HepG2 (cell line): ENCODE measurements around the gene AP5B1. TPM values are rescaled to one million over a fixed set of nuclear protein-coding genes. Genes with fewer than 3 reads are reported as not detected.

ENCODE experiments used
- AKAP8 ChIP-seq: sonication (generic); formaldehyde crosslinking; IDR thresholded peaks from 2 replicates; pipeline ENCODE4 v1.5.1; 2020; ENCODE audit warnings: mild to moderate bottlenecking, missing genetic modification reagents
- ATRX ChIP-seq: sonication (generic); formaldehyde crosslinking; IDR thresholded peaks from 2 replicates; pipeline ENCODE4 v1.4.0; 2020; ENCODE audit warnings: missing genetic modification reagents, borderline replicate concordance
- BORCS8-MEF2B ChIP-seq: sonication (generic); formaldehyde crosslinking; IDR thresholded peaks from 2 replicates; pipeline ENCODE4 v1.8.0; 2022; ENCODE audit warnings: mild to moderate bottlenecking, missing genetic modification reagents
- FOXO1 ChIP-seq: sonication (generic); formaldehyde crosslinking; IDR thresholded peaks from 2 replicates; pipeline ENCODE4 v1.4.0; 2020; ENCODE audit warnings: missing genetic modification reagents
- NR3C1 ChIP-seq: sonication (generic); formaldehyde crosslinking; IDR thresholded peaks from 2 replicates; pipeline ENCODE4 v1.4.0; 2020; ENCODE audit warnings: missing genetic modification reagents
- PITX1 ChIP-seq: sonication (generic); formaldehyde crosslinking; IDR thresholded peaks from 2 replicates; pipeline ENCODE4 v1.5.1; 2020; ENCODE audit warnings: mild to moderate bottlenecking, missing genetic modification reagents
- POGK ChIP-seq: sonication (generic); formaldehyde crosslinking; conservative IDR thresholded peaks from 2 replicates; pipeline ENCODE4 v1.8.0; 2022; ENCODE audit warnings: mild to moderate bottlenecking, moderate library complexity, missing genetic modification reagents
- PRMT3 ChIP-seq: sonication (generic); formaldehyde crosslinking; IDR thresholded peaks from 2 replicates; pipeline ENCODE4 v1.8.1; 2022; ENCODE audit warnings: low read depth, mild to moderate bottlenecking, moderate library complexity, missing genetic modification reagents, borderline replicate concordance
- RCOR2 ChIP-seq: IDR thresholded peaks from 2 replicates; pipeline ENCODE4 v1.6.1; 2016; ENCODE audit warnings: missing biosample characterization, missing genetic modification reagents
- RXRA ChIP-seq: sonication (generic); formaldehyde crosslinking; IDR thresholded peaks from 2 replicates; pipeline ENCODE4 v1.5.1; 2020; ENCODE audit warnings: missing genetic modification reagents
- SMC3 ChIP-seq: IDR thresholded peaks from 2 replicates; pipeline ENCODE4 v1.6.1; 2011; ENCODE audit warnings: low read length, improper control_type of control experiment
- SMYD3 ChIP-seq: sonication (generic); formaldehyde crosslinking; IDR thresholded peaks from 2 replicates; pipeline ENCODE4 v1.8.1; 2023; ENCODE audit warnings: mild to moderate bottlenecking, missing genetic modification reagents
- SRSF4 ChIP-seq: fragments of 200-400 bp; formaldehyde crosslinking; IDR thresholded peaks from one replicate; pipeline ENCODE4 v1.6.1; 2018; ENCODE audit warnings: mild to moderate bottlenecking, low read depth, low read length, moderate library complexity; ENCODE audit not compliant: poor library complexity, severe bottlenecking
- TGIF2 ChIP-seq: IDR thresholded peaks from 2 replicates; pipeline ENCODE4 v1.6.1; 2016; ENCODE audit warnings: control low read depth, missing compliant biosample characterization
- ZNF101 ChIP-seq: sonication (generic); formaldehyde crosslinking; IDR thresholded peaks from 2 replicates; pipeline ENCODE4 v1.4.0; 2020; ENCODE audit warnings: mild to moderate bottlenecking, low read depth, missing genetic modification reagents, borderline replicate concordance
- ZNF451 ChIP-seq: sonication (generic); formaldehyde crosslinking; IDR thresholded peaks from 2 replicates; pipeline ENCODE4 v1.5.0; 2020; ENCODE audit warnings: mild to moderate bottlenecking, missing genetic modification reagents
- ZNF557 ChIP-seq: sonication (generic); formaldehyde crosslinking; IDR thresholded peaks from 2 replicates; pipeline ENCODE4 v1.4.0; 2020; ENCODE audit warnings: missing genetic modification reagents
- ZNF580 ChIP-seq: IDR thresholded peaks from 2 replicates; pipeline ENCODE4 v1.6.1; 2016; ENCODE audit warnings: low read depth, borderline replicate concordance
- ZNF614 ChIP-seq: IDR thresholded peaks from 2 replicates; pipeline ENCODE4 v1.6.1; 2018; ENCODE audit warnings: missing biosample characterization, missing genetic modification reagents, inconsistent platforms, borderline replicate concordance
- ZNF629 ChIP-seq: sonication (generic); formaldehyde crosslinking; conservative IDR thresholded peaks from 2 replicates; pipeline ENCODE4 v1.5.0; 2020; ENCODE audit warnings: missing genetic modification reagents
- ZNF670 ChIP-seq: sonication (generic); formaldehyde crosslinking; IDR thresholded peaks from 2 replicates; pipeline ENCODE4 v1.8.0; 2022; ENCODE audit warnings: mild to moderate bottlenecking, missing genetic modification reagents, borderline replicate concordance
- ZNF773 ChIP-seq: sonication (generic); formaldehyde crosslinking; IDR thresholded peaks from 2 replicates; pipeline ENCODE4 v1.4.0; 2020; ENCODE audit warnings: missing genetic modification reagents, borderline replicate concordance
- ZNF781 ChIP-seq: sonication (generic); formaldehyde crosslinking; IDR thresholded peaks from 2 replicates; pipeline ENCODE4 v1.5.1; 2020; ENCODE audit warnings: borderline replicate concordance, mild to moderate bottlenecking, missing genetic modification reagents; ENCODE audit errors: not compliant biosample characterization
- polyA plus RNA-seq, 8 experiments: library from polyadenylated mRNA; depleted of rRNA in 3 of 8; stranded (reverse) in 7 of 8; unstranded in 1 of 8; fragments of >200 nt; fragmentation: Illumina TruSeq in 4 of 8; extraction: Trizol in 4 of 8; gene quantifications; 2 replicates each; pipeline versions ENCODE4 v1.2.1 to v1.2.3, GENCODE V29; 2011 to 2016; ENCODE audit warnings: low read depth in 4 of 8, missing spikeins in 1 of 8, mixed read lengths in 1 of 8; ENCODE audit not compliant: insufficient read depth in 1 of 8
- total RNA-seq, 5 experiments: library from RNA; depleted of rRNA; stranded (reverse); fragments of >200 nt; fragmentation: Illumina TruSeq; extraction: Trizol; gene quantifications; 2 replicates each; pipeline ENCODE4 v1.2.3, GENCODE V29; 2016; ENCODE audit warnings: low read depth in 1 of 5
- TF ChIP-seq, protein P1 (sequence below): IDR thresholded peaks from 2 replicates; pipeline ENCODE4 v1.6.1; 2016
- TF ChIP-seq, protein P2 (sequence below): sonication (generic); formaldehyde crosslinking; IDR thresholded peaks from 2 replicates; pipeline ENCODE4 v1.5.0; 2020; ENCODE audit warnings: mild to moderate bottlenecking, missing genetic modification reagents, moderate library complexity

The AP5B1 gene
- total and polyA plus RNA-seq, 2 of the 13 experiments (the other 11 are each of a cell fraction or from before 2014, with no cell fraction given), result 1.7 to 4.4 TPM

- TF ChIP-seq SRSF4 (no peak), RXRA (CRISPR knock-in tag) (0 out of 2 replicates have a peak, but pooled peaks have one; percentile 27), ZNF781 (CRISPR knock-in tag) (no peak), NR3C1 (CRISPR knock-in tag) (no peak), ZNF614 (CRISPR knock-in tag) (no peak), AKAP8 (no peak), ZNF773 (no peak), POGK (CRISPR knock-in tag) (0 out of 2 replicates have a peak, but pooled peaks have one; percentile 33), SMYD3 (CRISPR knock-in tag) (no peak), PITX1 (CRISPR knock-in tag) (0 out of 2 replicates have a peak, but pooled peaks have one; percentile 36), RCOR2 (CRISPR knock-in tag) (peak; percentile 76), ZNF670 (CRISPR knock-in tag) (no peak), PRMT3 (CRISPR knock-in tag) (no peak), ZNF629 (CRISPR knock-in tag) (peak; percentile 99), SMC3 (peak; percentile 55), BORCS8-MEF2B (CRISPR knock-in tag) (0 out of 2 replicates have a peak, but pooled peaks have one; percentile 49), ZNF557 (CRISPR knock-in tag) (no peak), ZNF580 (CRISPR knock-in tag) (peak; percentile 53; the same call in 1 of the 2 replicates), ATRX (no peak), TGIF2 (CRISPR knock-in tag) (no peak), ZNF101 (CRISPR knock-in tag) (no peak), ZNF451 (CRISPR knock-in tag) (no peak), FOXO1 (CRISPR knock-in tag) (peak; percentile 25; the same call in 1 of the 2 replicates)
- TF ChIP-seq, protein P1, sequence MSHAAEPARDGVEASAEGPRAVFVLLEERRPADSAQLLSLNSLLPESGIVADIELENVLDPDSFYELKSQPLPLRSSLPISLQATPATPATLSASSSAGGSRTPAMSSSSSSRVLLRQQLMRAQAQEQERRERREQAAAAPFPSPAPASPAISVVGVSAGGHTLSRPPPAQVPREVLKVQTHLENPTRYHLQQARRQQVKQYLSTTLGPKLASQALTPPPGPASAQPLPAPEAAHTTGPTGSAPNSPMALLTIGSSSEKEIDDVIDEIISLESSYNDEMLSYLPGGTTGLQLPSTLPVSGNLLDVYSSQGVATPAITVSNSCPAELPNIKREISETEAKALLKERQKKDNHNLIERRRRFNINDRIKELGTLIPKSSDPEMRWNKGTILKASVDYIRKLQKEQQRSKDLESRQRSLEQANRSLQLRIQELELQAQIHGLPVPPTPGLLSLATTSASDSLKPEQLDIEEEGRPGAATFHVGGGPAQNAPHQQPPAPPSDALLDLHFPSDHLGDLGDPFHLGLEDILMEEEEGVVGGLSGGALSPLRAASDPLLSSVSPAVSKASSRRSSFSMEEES (CRISPR knock-in tag), result 0 out of 2 replicates have a peak, but pooled peaks have one; percentile 65
- TF ChIP-seq, protein P2, sequence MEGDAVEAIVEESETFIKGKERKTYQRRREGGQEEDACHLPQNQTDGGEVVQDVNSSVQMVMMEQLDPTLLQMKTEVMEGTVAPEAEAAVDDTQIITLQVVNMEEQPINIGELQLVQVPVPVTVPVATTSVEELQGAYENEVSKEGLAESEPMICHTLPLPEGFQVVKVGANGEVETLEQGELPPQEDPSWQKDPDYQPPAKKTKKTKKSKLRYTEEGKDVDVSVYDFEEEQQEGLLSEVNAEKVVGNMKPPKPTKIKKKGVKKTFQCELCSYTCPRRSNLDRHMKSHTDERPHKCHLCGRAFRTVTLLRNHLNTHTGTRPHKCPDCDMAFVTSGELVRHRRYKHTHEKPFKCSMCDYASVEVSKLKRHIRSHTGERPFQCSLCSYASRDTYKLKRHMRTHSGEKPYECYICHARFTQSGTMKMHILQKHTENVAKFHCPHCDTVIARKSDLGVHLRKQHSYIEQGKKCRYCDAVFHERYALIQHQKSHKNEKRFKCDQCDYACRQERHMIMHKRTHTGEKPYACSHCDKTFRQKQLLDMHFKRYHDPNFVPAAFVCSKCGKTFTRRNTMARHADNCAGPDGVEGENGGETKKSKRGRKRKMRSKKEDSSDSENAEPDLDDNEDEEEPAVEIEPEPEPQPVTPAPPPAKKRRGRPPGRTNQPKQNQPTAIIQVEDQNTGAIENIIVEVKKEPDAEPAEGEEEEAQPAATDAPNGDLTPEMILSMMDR, result peak; percentile 95
Measured at GRCh38 chr11:65817835-65818680, 37.3 kb upstream of the AP5B1 start (continued).
